Stimulated activated CD8-positive, alpha-beta memory T cell treated with anti-CD3 and anti-CD28 coated beads, Interleukin-12 subunit alpha, Interleukin-12 subunit beta, amount 100 ng/mL, for 24 hours (primary cell): ENCODE measurements around the gene ABLIM1.

Experiments
- DNase-seq: peaks from one replicate; pipeline ENCODE4 v3.0.0-alpha.2; 2020; ENCODE audit errors: extremely low read depth

Gene ABLIM1

GRCh38 chr10:114545819-114546218 lies 112.3 kb downstream of the ABLIM1 start:
- DNase-seq = no peak

DNA sequence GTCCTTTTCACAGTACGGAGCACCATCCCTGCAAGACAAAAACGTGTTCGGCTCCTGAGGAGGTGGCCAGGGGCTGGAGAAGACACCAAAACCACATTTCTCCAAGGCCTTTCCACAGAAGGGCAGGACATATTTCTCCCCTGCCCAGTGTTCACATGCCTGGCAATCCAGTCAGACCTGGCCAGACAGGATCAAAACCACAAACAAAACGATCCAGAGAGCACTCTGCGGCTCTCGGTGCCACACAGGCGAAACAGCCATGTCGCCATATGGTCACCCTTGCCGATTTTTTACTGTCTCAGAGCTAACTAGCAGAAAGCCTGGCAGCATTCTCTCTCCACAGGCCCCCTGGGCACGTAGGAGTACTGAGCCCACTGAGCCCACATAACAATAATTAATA lies 113.0 kb downstream of the ABLIM1 start:
- no peak for DNase-seq

- DNase-seq = no peak
These were observed 113.9 kb downstream of the ABLIM1 start for GRCh38 chr10:114544045-114544659.

- no peak for DNase-seq
These were observed 114.6 kb downstream of the ABLIM1 start for GRCh38 chr10:114543456-114543855.

DNA sequence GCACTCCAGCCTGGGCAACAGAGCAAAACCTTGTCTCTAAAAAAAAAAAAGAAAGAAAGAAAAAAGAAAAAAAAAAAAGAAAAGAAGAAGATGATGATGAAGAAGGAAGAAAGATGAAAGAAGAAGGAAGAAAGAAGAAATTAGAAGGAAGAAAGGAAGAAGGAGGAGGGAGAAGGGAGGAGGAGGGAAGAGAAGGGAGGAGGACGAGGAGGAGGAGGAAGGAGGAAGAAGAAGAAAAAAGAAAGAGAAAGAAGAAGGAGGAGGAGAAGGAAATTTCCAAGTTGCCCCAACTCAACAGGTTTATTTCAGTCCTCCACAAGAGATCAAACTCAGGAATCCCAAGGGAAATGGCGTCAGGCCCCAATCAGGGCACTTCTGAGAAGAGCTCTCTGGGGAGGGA lies 115.7 kb downstream of the ABLIM1 start:
- no peak for DNase-seq

- no peak for DNase-seq
These were observed 116.3 kb downstream of the ABLIM1 start for GRCh38 chr10:114541797-114542160.

- DNase-seq = peak; percentile 41
These were observed 116.8 kb downstream of the ABLIM1 start for GRCh38 chr10:114541081-114541796.

GRCh38 chr10:114540236-114540635 lies 117.8 kb downstream of the ABLIM1 start:
- no peak for DNase-seq

DNA sequence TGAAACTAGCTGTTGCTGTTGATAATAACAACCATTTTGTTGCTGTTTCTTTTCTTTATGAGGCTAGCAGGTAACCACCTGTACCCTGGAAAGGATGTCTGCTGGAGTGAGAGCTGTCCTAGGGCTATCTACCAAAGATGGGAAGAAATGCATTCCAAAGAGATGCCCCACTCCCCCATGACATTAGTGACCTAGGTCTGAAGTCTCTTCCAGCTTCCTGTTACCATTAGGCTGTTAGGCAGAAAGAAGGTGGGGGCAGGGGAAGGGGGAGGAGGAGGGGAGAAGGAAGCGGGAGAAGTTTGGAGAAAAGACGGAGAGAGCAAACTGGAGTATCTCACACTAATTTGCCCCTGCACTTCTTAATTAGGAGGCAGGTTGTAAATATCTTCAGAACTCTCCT lies 118.5 kb downstream of the ABLIM1 start:
- DNase-seq = no peak

DNA sequence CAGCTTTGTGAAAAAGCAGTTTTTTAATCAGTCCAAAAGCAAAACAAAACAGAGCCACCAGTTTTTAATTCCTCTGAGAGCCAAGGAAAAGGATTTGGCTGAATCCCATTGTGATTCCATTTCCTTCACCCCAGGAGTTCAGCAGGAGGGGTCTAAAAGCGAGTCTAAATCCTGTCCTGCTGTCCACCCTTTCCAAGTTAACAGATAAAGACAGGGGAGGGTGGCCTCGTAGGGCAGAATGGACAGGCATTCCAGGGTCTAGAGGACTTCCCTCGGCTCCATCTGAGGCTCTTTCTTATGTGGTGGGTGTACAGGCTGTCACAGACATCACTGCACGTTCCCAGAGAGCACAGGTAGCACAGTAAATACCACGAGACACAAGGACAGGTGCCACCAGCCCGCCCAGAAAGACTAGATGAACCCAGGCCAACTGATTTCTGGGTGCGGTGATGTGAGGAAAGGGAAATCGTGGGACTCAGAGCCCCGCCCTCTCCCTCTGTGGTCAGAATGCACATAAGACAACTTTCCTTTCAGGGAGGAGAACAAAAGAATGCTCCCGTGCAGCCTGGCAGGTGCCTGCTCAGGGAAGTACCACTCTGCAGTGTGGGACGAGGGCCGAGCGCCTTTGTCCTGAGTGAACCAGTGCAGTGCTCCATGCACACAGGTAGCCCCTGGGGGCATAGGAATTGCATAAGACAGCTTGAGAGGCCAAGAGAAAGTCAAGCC lies 119.7 kb downstream of the ABLIM1 start:
- DNase-seq = no peak

DNA sequence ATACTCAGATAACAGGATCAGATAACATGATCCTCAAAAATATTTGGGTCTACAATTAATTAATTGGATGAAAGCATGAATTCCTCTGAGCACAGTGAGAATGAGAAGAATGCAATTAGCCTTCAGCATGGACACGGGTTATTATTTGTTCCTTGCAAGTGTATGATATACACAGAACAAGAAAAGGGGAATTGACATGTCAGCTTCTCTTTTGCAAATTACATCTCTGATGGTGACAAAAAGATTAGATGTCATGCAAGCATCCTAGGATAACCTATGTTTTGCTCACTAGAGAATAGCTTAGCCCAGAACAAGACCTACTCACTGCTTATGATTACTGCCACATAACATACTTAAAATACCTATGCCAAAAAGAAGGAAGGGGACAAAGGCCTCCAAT lies 120.3 kb downstream of the ABLIM1 start:
- DNase-seq = no peak

DNA sequence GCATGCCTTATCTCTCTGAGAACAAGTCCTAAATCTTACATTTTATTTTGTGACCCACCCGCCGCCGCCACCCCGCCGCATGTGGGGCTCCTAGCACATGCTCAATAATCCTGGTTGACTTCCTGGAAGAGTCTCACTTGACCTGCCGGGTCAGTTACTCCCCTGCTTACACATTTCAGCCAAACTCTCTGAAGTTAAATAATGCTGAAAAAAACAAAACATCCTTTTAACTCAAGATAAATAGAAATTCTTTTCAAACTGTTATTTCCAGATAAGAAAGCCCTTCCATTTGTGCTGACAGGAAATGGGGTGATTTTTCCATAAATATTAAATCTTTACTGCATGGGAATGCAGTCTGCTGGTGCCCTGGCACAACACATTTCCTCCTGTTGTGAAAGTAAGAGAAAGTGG lies 123.5 kb downstream of the ABLIM1 start:
- DNase-seq = no peak

DNA sequence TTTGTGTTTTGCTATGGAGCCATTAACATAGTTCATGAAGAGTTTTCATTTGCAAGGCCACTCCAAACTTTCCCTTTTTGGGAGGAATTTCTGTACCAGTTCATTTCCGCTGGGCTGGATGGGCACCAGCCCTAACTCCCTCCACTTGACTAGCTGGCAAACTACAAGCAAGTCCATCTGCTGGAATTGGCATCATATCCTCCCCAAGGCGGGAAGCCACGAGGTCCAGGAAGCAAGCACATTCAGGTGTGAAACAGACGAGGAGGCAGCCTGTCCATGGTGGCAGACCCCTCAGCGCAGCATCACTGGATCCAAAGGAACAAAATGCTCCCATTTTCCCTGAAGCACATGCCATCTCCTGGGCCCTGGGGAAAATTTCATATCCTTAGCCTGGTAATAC lies 125.8 kb downstream of the ABLIM1 start:
- DNase-seq = no peak

DNA sequence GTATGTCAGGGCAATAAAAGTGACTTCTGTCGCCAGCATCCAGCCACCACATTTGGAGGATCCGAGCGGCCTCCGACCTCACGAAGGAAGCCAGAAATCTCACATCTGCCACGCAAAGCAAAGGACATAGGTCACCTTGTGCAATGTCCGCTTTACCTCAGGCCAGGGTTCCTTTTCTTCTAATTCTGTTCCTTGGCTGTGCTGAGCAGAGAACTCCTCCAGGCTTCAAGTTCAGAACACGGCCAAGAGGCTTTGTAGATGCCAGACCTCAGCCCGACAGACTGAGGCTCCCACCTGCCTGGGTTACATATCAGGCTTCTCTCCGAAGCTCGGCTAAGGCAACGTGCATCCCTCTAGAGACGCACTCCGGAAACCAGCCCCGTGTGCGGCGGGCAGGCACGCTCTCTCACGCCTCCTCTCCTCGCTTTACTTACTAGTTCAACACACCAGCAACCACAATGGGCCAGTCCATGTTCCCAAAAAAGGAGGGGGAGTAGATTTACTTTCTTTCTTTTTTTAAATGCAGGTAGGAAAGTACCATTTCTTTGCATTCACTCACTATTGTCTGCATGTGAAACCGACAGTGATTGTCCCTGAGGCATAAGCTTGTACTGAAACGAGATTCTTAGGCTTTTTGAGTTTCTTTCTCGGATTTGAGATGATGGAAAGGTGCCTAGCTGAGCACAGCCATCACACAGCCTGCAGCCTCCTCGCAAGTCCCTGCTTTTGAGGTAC lies 131.4 kb downstream of the ABLIM1 start:
- DNase-seq = peak; percentile 68

GRCh38 chr10:114526126-114526503 lies 132.0 kb downstream of the ABLIM1 start:
- no peak for DNase-seq

DNA sequence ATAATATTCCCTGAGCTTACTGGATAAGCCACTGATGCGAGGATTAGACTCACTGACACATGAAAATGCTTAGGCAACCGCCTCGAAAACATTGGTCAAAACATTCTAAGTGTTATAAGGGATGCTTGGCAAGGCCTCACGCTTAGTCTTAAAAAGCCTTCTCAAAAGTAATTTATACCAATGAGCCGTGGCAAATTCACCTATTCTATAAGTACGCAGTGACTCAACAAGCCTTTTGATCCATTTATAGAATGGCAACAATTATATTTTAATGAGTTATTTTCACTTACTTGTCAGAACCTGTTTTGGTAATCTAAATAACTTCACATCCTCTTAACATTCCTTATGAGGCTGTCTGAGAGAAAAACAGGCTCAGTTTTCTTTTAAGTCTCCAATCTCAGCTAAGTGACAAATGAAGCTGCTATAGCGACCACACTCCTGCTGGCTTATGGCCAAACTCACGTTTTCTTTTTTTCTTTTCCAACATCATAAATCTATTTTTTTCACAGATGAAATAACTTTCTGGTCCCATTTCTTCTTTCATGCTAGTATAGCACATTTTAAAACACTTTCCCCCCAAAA lies 132.6 kb downstream of the ABLIM1 start:
- no peak for DNase-seq

GRCh38 chr10:114523876-114524275 lies 134.2 kb downstream of the ABLIM1 start:
- no peak for DNase-seq

GRCh38 chr10:114521255-114521654 lies 136.8 kb downstream of the ABLIM1 start:
- no peak for DNase-seq

- DNase-seq = no peak
These were observed 137.6 kb downstream of the ABLIM1 start for GRCh38 chr10:114520453-114520852.

DNA sequence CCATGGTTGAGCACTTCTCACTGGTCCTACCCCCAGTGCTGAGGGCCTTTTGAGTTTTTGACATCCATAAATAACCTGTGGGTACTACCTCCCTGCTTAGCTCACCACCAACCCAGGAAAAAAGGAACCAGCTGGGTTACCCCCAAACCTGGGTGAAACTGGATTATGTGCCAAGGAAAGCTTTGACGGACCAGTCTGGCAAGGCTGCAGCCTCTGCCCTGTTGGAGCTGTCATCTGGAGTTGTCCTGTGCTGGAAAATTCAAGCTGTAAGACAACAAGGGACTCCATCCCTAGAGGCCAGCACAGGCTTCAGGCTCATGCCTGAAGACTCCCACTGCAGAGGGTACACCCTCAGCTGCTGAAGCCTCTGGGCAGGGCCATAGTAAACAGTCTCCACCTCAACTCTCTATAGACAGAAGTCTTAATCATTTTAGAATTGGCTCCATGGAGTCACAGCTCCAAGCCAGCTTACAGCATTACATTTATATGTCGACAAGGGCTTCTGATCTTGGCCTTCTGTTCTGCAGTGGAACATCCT lies 138.2 kb downstream of the ABLIM1 start:
- no peak for DNase-seq

DNA sequence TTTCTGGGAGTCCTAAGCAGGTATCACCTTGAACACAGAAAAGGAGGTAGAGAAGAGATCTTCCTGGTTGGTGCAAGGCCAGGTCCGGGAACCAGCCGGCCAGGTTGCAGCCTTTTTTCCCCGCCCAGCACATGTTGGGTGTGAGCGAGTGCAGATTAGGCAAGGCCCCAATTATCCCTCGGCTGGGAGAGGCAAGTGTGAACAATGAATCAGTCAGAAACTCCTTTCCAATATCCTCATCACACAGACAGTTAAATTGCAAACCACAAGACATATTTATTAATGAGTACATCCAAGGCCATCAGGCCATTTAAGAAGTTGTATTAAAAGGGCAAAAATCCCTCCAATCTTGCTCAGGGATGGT lies 138.8 kb downstream of the ABLIM1 start:
- no peak for DNase-seq
